Astrocyte of the spinal cord (primary cell): ENCODE measurements around the gene KRTAP4-4.
"Not testable (repeated sequence)": the region's sequence is repeated elsewhere in the genome, so short reads cannot be mapped to it uniquely, and the experiment has no call there.

Experiments used
- DNase-seq: peaks from one replicate; pipeline ENCODE4 v3.0.0; 2011; ENCODE audit warnings: low read depth, low spot score
- H3K4me3 ChIP-seq: 2 replicates; pipeline ENCODE4 v1.5.1; 2011; ENCODE audit warnings: low read depth, mild to moderate bottlenecking, low read length, moderate library complexity
- CTCF ChIP-seq: IDR thresholded peaks from 2 replicates; pipeline ENCODE4 v1.5.1; 2012; ENCODE audit warnings: low read depth, mild to moderate bottlenecking, low read length, inconsistent platforms
- in situ Hi-C: cut with HindIII; loops from 2 replicates; pipeline ENCODE4 v1.10.0; 2017; ENCODE audit warnings: low sequenced_read_pairs

KRTAP4-4 gene

DNA sequence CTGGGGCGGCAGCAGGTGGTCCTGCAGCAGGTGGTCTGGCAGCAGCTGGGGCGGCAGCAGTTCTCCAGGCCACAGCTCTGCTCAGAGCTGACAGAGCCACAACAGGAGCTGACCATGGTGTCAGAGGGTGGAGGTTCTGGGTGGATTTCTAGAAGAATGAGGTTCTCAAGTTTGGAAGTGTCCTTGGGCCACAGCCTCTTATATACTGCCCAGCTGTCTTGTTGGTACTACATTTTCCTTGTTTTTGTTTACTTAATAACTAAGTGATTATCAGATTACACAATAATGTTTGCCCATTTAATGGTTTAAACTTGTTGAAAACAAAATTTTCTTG is 10.9 kb downstream of the KRTAP4-4 start, which contains the start of gene KRTAP4-5:
TSS of gene KRTAP4-5 (minus strand) at position 174 of the 334 bp plus-strand sequence. CDS start at position 116, 58 bp downstream.
- no peak for DNase-seq
- H3K4me3 ChIP-seq: no peak within 1 kb of the TSS
- TF ChIP-seq CTCF: no peak
- in situ Hi-C loops: no loop called here

- DNase-seq, in situ Hi-C loops, H3K4me3 ChIP-seq: not testable (repeated sequence)
Measured at GRCh38 chr17:41148971-41149651, 11.4 kb downstream of the KRTAP4-4 start.

GRCh38 chr17:41147531-41148204 is 12.9 kb downstream of the KRTAP4-4 start:
- in situ Hi-C loops: no loop called here
- TF ChIP-seq CTCF: no peak
- no peak overlapping the region for H3K4me3 ChIP-seq
- no peak for DNase-seq

DNA sequence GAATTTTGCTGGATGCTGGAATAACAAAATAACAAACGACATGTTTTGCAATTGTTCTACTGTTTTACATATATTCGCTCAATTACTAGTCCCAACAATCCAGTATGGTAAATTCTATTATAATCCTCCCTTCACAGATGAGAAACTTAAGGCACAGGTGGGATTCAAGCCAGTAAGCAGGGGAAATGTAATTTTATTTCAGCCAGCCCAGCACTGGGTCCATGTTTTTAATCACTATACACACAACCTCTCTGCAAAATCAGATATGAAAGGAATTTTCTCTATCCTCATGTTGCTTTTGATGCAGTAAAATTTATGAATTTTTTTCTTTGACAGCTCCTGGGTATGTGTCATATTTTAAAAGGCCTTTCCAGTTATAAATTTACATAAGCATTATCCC is 15.3 kb downstream of the KRTAP4-4 start:
- TF ChIP-seq CTCF: no peak
- no peak for DNase-seq
- H3K4me3 ChIP-seq: no peak overlapping the region
- in situ Hi-C loops: no loop called here

DNA sequence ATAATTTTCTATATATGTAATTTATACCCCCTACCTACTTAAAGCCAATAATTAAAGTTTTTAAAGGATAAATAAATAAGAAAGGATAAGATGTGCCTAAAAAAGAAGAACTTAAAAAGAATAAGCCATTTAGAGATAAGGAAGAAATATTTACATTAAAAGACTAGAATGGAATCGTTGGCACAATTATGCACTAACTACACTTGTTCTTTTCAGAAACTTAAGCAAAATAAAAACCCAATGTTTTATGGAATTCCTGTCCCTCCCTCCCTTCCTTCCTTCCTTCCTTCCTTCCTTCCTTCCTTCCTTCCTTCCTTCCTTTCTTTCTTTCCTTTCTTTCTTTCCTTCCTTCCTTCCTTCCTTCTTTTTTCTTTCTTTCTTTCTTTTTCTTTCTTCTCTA is 15.7 kb downstream of the KRTAP4-4 start:
- no peak overlapping the region for H3K4me3 ChIP-seq
- no peak for DNase-seq
- TF ChIP-seq CTCF: no peak
- in situ Hi-C loops: no loop called here

DNA sequence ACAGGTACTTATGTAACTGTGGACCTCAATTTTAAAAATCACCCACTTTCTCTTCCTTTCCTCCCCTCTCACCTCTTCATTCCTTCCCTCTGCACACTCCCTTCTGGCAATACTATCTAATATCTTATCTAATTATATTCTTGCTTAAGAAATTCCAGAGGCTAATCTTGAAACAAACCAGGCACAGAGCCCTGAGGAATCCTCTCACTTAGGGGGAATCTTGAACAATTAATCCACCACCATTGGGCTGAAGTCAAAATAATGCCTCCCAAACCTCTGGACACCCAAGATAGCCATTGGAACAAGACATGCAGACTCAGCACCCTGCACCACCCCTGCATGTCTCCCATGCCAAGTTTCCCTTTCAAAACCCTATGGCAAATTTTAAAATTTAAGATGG is 19.2 kb downstream of the KRTAP4-4 start:
- in situ Hi-C loops: no loop called here
- TF ChIP-seq CTCF: no peak
- DNase-seq: no peak

GRCh38 chr17:41140360-41141131 is 20.0 kb downstream of the KRTAP4-4 start, which contains the start of gene KRTAP4-6:
TSS of gene KRTAP4-6 (minus strand) at chr17:41140544. CDS start at chr17:41140487, 57 bp downstream.
- H3K4me3 ChIP-seq: no peak within 1 kb of the TSS
- no peak for TF ChIP-seq CTCF
- DNase-seq: peak; percentile 70
- in situ Hi-C loops: no loop called here

More for the DNA sequence above, 19.2 kb downstream of the KRTAP4-4 start:
- H3K4me3 ChIP-seq: no peak overlapping the region

- in situ Hi-C loops, H3K4me3 ChIP-seq, DNase-seq: not testable (repeated sequence)
Measured at GRCh38 chr17:41139865-41140264, 20.7 kb downstream of the KRTAP4-4 start.
